NCI-H1930 (cell line): ENCODE measurements around the gene SLC18A3.

Source experiments
- DNase-seq, 2 experiments: peaks; one replicate each; lab custom pipeline; 2025; lab: John Stamatoyannopoulos, UW

The SLC18A3 gene

GRCh38 chr10:49610114-49610457 is at the start of gene SLC18A3:
Gene SLC18A3, plus strand, starts transcription at chr10:49610310. Its CDS starts 431 bp downstream, at chr10:49610741.
- no peak for DNase-seq

- no peak for DNase-seq
Measured at GRCh38 chr10:49560526-49560925, 49.6 kb upstream of the SLC18A3 start.

- no peak for DNase-seq
Measured at GRCh38 chr10:49562893-49563292, 47.2 kb upstream of the SLC18A3 start.

GRCh38 chr10:49564461-49565009 is 45.6 kb upstream of the SLC18A3 start:
- DNase-seq: no peak

GRCh38 chr10:49567810-49568209 is 42.3 kb upstream of the SLC18A3 start:
- DNase-seq: no peak

GRCh38 chr10:49568235-49568634 is 41.9 kb upstream of the SLC18A3 start:
- DNase-seq: no peak

GRCh38 chr10:49569031-49569631 is 41.0 kb upstream of the SLC18A3 start:
- no peak for DNase-seq

GRCh38 chr10:49571388-49571787 is 38.7 kb upstream of the SLC18A3 start:
- DNase-seq: no peak

GRCh38 chr10:49572594-49573114 is 37.5 kb upstream of the SLC18A3 start:
- no peak for DNase-seq

- no peak for DNase-seq
Measured at GRCh38 chr10:49575489-49576072, 34.5 kb upstream of the SLC18A3 start.

GRCh38 chr10:49577182-49577925 is 32.8 kb upstream of the SLC18A3 start:
- DNase-seq: no peak

- no peak for DNase-seq
Measured at GRCh38 chr10:49578392-49578791, 31.7 kb upstream of the SLC18A3 start.

GRCh38 chr10:49579621-49580020 is 30.5 kb upstream of the SLC18A3 start:
- no peak for DNase-seq

GRCh38 chr10:49585387-49585786 is 24.7 kb upstream of the SLC18A3 start:
- no peak for DNase-seq

- DNase-seq: no peak
Measured at GRCh38 chr10:49587981-49588380, 22.1 kb upstream of the SLC18A3 start.

- DNase-seq: peak in 1 of 2 experiments; percentile 13
Measured at GRCh38 chr10:49592726-49593563, 17.2 kb upstream of the SLC18A3 start.

- no peak for DNase-seq
Measured at GRCh38 chr10:49593564-49593875, 16.6 kb upstream of the SLC18A3 start.

GRCh38 chr10:49593998-49594397 is 16.1 kb upstream of the SLC18A3 start:
- DNase-seq: no peak

- peak in 1 of 2 experiments; percentile 3 for DNase-seq
Measured at GRCh38 chr10:49594594-49594993, 15.5 kb upstream of the SLC18A3 start.

GRCh38 chr10:49595003-49595712 is 15.0 kb upstream of the SLC18A3 start:
- no peak for DNase-seq

- DNase-seq: no peak
Measured at GRCh38 chr10:49595713-49596492, 14.2 kb upstream of the SLC18A3 start.
